Stimulated activated CD4-positive, alpha-beta T cell treated with anti-CD3 and anti-CD28 coated beads, Interleukin-15, amount 100 ng/mL, for 1 hour (primary cell): ENCODE measurements around the gene TMC5.
"Not testable (repeated sequence)": the region's sequence is repeated elsewhere in the genome, so short reads cannot be mapped to it uniquely, and the experiment has no call there.

Experiments
- DNase-seq, 2 donors: peaks; one replicate each; pipeline ENCODE4 v3.0.0-alpha.2; 2020; ENCODE audit warnings: low read depth in 1 of 2, low spot score in 1 of 2

Gene TMC5

GRCh38 chr16:19406891-19407491, 10.7 kb upstream of the TMC5 start:
- no peak for DNase-seq

DNA sequence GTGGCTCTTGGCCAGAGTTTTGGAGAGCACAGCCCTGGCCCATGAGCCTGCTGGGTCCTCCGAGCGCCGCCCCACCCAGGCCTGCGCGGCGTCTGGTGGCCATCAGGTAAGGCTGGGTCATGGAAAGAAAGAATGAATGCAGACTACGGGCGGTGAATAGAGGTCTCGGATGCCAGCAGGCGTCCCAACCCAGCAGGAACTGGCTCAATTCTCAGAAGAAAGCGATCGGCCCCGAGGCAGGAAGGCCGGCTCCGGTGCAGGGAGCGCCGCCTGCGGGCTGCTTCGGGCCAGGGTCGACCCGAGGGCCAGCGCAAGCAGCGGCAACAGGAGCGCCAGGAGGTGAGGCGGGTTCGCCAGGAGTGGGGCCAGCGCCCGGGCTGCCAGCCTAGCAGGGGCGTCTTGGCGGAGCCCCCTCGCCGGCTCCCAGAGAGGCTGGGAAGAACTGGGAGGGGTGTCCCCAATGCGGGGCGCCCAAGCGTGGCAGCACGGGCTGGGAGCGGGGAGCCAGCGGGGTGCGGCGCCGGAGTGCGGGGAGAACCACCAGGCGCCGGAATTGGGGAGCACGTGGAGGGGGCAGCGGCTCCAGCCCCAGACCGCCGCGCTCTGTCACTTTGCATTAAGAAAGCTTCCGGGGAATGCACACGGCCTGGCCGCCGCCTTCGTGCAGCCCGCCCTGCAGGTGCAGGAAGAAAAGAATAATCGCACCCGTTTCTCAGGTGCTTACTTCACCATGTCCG, 7.1 kb upstream of the TMC5 start:
- no peak for DNase-seq

DNA sequence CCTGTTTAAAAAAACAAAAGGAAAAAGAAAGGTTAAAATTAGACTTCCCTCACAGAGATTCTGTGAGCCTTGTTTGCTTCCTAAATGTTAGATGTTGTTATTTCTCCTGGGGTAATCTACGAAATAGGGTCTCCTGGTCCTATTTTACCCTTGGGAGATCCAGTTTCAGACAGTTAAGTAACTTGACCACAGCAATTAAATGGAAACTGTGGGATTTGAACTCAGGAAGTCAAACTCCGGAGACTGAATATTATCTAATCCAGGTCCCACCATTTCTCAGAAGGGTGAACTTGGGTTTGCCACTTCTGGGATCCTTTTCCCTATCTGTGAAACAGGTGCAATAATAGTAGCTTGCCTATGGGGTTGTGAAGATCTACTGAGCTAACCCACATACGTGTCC, 6.4 kb upstream of the TMC5 start:
- no peak for DNase-seq

GRCh38 chr16:19412055-19412454, 5.6 kb upstream of the TMC5 start:
- not testable (repeated sequence) for DNase-seq

GRCh38 chr16:19415461-19415860, 2.2 kb upstream of the TMC5 start:
- no peak for DNase-seq

DNA sequence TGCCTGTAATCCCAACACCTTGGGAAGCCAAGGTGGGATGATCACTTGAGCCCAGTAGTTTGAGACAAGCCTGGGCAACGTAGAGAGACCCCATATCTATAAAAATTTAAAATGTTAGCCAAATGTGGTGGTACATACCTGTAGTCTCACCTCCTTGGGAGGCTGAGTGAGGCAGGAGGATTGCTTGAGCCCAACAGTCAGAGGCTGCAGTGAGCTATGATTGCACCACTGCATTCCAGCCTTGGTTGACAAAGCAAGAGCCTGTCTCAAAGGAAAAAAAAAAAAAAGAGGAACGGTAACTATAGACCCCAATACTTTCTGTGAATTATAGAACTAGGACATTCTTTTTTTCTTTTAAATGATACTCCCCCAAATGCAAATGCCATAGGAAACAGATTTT, 1.8 kb upstream of the TMC5 start:
- no peak for DNase-seq

GRCh38 chr16:19418200-19418599, 517 bp downstream of the TMC5 start:
- DNase-seq, result no peak

DNA sequence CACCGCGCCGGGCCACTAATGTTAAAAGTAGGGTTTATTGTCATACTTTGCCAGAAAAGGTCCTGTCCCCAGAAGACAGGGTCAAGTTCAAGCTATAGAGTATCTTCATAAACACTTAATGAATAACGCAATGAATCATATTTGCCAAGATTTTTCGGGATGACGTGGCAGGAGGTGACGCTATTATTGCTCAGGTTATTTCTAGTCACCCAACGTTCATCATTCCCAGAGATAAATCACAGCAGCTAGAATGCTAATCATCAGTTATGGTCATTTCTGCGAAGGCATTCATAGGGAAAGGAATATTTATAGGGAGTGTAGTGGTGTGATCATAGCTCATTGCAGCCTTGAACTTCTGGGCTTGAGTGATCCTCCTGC, 2.0 kb downstream of the TMC5 start:
- no peak for DNase-seq

GRCh38 chr16:19424478-19424877, 6.8 kb downstream of the TMC5 start:
- DNase-seq, result no peak

- DNase-seq, result no peak
These were observed 12.7 kb downstream of the TMC5 start for GRCh38 chr16:19430345-19430744.

GRCh38 chr16:19431636-19432340, 14.1 kb downstream of the TMC5 start:
- DNase-seq, result no peak

GRCh38 chr16:19432429-19432828, 14.7 kb downstream of the TMC5 start:
- no peak for DNase-seq

- DNase-seq, result no peak
These were observed 16.9 kb downstream of the TMC5 start for GRCh38 chr16:19434584-19434983.

- no peak for DNase-seq
These were observed 18.9 kb downstream of the TMC5 start for GRCh38 chr16:19436540-19436939.

DNA sequence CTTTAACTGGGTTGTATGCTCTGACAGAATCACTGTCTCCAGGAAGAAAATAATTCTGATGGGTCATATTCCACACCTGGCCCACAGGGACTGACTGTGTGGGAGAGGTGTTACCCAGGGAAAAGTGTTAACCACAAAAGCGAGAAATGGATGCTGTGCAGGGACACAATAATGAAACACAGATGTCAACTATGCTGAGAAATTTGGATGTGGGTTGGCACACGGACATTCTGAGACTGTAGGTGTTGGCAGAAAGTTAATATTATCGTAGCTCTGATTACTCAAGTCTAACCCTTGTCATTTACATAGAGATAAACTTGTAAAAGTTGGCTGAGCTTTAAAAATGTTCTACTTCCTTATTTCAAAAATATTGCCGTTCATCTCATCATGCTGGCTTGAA, 19.6 kb downstream of the TMC5 start:
- no peak for DNase-seq

GRCh38 chr16:19438739-19439138, 21.1 kb downstream of the TMC5 start:
- no peak for DNase-seq

DNA sequence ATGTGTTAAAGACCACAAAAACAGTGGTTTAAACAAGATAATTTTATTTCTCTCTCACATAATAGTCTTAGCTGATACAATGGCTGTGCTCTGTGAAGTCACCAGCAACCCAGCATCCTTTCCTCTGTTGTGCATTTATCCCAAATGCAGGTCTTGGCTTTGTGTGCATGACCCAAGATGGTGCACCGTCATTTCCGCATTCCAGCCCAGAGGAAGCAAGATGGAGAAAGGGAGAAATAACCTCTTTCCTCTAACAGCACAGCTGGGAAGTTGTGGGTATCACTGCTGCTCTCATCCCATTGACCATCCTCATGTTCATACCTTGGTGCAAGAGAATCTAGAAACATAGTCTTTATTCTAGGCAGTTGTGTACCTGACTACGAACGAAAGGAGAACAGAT, 21.8 kb downstream of the TMC5 start:
- DNase-seq, result no peak

GRCh38 chr16:19443659-19444058, 26.0 kb downstream of the TMC5 start:
- DNase-seq, result no peak

DNA sequence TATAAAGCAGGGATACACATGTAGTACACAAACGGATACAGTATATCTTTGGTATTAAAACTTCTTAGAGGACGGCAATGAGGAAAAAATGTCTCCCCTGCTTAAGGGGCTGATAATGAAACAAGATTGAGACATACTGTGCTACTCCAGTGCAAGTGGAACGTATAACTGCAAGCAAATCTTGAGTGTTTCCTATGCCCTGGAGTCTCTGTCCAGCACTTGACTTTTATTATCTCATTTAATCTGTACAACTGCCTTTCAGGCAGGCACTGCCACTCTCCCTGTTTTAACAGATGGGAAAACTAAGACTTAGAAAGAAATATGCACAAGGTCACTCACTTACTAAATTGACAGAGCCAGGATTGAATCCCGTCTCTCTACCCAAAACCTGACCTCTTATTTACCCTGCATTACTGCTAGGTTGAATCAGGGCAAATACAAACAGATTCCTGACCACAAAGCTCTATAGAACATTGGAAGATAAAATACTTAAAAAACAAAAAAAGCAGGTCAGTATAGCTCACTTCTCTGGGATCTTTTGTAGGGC, 28.7 kb downstream of the TMC5 start:
- DNase-seq, result no peak

DNA sequence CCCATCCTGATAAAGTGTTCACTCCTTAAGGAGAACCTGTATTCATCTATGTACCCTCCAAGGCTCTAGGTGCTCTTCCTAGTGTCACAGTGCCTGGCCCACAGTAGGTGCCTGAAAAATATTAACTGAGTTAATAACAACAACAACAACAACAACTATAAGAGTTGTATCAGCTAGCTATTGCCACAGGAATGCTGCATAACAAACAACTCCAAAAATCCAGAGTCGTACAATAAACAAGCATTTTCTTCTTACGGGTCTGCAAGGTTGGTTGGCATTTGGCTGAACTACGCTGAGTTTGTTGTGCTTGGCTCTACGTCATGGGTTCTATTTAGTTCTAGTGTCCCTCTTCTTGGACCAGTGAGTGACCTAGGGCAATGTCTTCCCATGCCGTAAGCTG, 29.2 kb downstream of the TMC5 start:
- no peak for DNase-seq

- no peak for DNase-seq
These were observed 32.5 kb downstream of the TMC5 start for GRCh38 chr16:19450186-19450585.

DNA sequence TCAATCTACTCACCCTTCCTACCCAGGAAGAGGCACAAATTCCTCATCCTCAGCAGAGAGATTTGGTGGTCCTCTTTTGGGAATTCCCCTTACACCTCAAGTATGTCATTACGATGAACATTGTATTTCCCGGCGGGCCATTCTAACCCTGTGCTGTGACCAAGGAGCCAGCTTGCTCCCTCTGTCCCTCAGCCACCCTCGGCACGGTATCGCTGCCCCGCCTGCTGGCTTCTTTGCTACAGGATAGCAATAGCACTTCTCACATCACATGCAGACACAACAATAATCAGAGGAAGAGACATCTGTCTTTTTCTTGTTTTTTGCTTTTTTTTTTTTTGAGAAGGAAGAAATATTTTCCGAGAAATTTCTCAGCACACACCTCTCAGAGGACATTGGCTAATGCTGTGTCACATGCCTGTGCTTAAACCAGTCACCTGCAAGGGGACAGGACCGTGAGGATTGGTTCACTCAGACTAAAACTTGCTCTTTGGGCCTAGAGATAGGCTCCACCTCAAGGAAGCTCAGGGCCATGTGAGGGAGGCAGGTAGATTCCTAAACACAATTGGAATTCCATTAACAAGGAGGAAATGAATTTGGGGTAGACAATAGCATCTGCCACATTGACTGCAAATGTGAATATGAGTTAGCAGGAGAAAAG, 41.2 kb downstream of the TMC5 start:
- no peak for DNase-seq
